Activated naive CD8-positive, alpha-beta T cell treated with anti-CD3 and anti-CD28 coated beads, Interleukin-2, amount 10 ng/mL, durations not matched to agents 7 days and 5 days (primary cell): ENCODE measurements around the gene ATP1A3. TPM values are rescaled to one million over a fixed set of nuclear protein-coding genes. Genes with fewer than 3 reads are reported as not detected.
"Not testable (repeated sequence)": the region's sequence is repeated elsewhere in the genome, so short reads cannot be mapped to it uniquely, and the experiment has no call there.

ENCODE experiments used
- ATAC-seq: fragments of 150-1000 bp; cut with Tn5 transposase; one replicate; pipeline ENCODE4 v1.10.0; 2021; ENCODE audit warnings: low read depth, moderate library complexity
- POLR2A ChIA-PET: fragments of 350-600 bp; sonication (Branson Sonifier 250); formaldehyde crosslinking; loops from one replicate; lab custom pipeline; 2021; ENCODE audit warnings: antibody characterized with exemption; lab: Charles Lee
- DNase-seq: peaks from one replicate; pipeline ENCODE4 v3.0.0; 2021
- H3K27ac Mint-ChIP-seq: one replicate; pipeline ENCODE4 v1.8.0; 2022; ENCODE audit warnings: mild to moderate bottlenecking, mixed read lengths
- H3K27me3 Mint-ChIP-seq: one replicate; pipeline ENCODE4 v1.8.0; 2022; ENCODE audit warnings: mild to moderate bottlenecking, moderate library complexity, mixed read lengths
- H3K36me3 Mint-ChIP-seq: one replicate; pipeline ENCODE4 v1.8.0; 2021; ENCODE audit warnings: mild to moderate bottlenecking, mixed read lengths
- H3K4me1 Mint-ChIP-seq: one replicate; pipeline ENCODE4 v1.8.0; 2021; ENCODE audit warnings: mixed read lengths
- H3K4me3 Mint-ChIP-seq: one replicate; pipeline ENCODE4 v1.8.0; 2022; ENCODE audit warnings: mild to moderate bottlenecking, moderate library complexity, mixed read lengths
- H3K9me3 Mint-ChIP-seq: one replicate; pipeline ENCODE4 v1.8.0; 2021; ENCODE audit warnings: mixed read lengths
- total RNA-seq, 2 experiments: library from RNA; stranded (reverse); gene quantifications; one replicate each; pipeline ENCODE4 v1.2.3, GENCODE V29; 2021

The ATP1A3 gene
- total RNA-seq, 2 experiments from 2014 or later = 4.5 to 7.1 TPM

GRCh38 chr19:42023943-42024260 is 29.9 kb upstream of the ATP1A3 start:
- no peak for ATAC-seq
- H3K27me3 Mint-ChIP-seq = peaks cover 12% of the 10 kb centered on the region
- no peak for DNase-seq
- H3K4me1 Mint-ChIP-seq = peaks cover 6% of the 10 kb centered on the region
- no peaks in the 10 kb centered on the region for H3K36me3 Mint-ChIP-seq
- H3K4me3 Mint-ChIP-seq = no peak overlapping the region
- H3K9me3 Mint-ChIP-seq = no peaks in the 10 kb centered on the region
- no peak overlapping the region for H3K27ac Mint-ChIP-seq
- POLR2A ChIA-PET = no interaction called here

- no peak overlapping the region for H3K27ac Mint-ChIP-seq
- POLR2A ChIA-PET = no interaction called here
Observed at GRCh38 chr19:42023121-42023942, 29.3 kb upstream of the ATP1A3 start.

DNA sequence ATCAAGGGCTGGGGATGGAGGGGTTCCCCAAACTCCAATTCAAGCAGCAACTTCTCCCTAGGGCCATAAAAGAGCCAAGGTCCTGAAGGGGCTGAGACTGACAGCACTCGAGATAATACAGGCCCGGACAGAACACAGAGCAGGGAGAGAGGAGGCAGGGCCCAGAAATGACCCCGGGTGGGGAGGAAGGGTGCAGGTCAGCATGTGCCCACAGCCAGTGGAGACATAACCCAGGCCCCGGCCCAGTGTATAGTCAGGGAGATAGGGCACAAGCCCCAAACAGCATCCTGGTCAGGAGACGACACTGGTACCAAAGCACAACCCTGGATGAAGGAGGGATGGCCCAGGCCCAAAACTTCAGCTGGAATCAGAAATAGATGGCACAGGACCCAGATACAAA is 28.6 kb upstream of the ATP1A3 start:
- no peaks in the 10 kb centered on the region for H3K36me3 Mint-ChIP-seq
- ATAC-seq (no peak), DNase-seq (no peak)
- peaks cover 9% of the 10 kb centered on the region for H3K27me3 Mint-ChIP-seq
- no peak overlapping the region for H3K27ac Mint-ChIP-seq
- no peaks in the 10 kb centered on the region for H3K9me3 Mint-ChIP-seq
- POLR2A ChIA-PET = no interaction called here
- peaks cover 6% of the 10 kb centered on the region for H3K4me1 Mint-ChIP-seq
- no peak overlapping the region for H3K4me3 Mint-ChIP-seq

More at GRCh38 chr19:42023121-42023942, 29.3 kb upstream of the ATP1A3 start:
- Mint-ChIP-seq H3K4me3 (no peak overlapping the region), H3K27me3 (peaks cover 9% of the 10 kb centered on the region), H3K36me3 (no peaks in the 10 kb centered on the region), H3K4me1 (peaks cover 6% of the 10 kb centered on the region), H3K9me3 (no peaks in the 10 kb centered on the region)
- DNase-seq = no peak
- no peak for ATAC-seq

DNA sequence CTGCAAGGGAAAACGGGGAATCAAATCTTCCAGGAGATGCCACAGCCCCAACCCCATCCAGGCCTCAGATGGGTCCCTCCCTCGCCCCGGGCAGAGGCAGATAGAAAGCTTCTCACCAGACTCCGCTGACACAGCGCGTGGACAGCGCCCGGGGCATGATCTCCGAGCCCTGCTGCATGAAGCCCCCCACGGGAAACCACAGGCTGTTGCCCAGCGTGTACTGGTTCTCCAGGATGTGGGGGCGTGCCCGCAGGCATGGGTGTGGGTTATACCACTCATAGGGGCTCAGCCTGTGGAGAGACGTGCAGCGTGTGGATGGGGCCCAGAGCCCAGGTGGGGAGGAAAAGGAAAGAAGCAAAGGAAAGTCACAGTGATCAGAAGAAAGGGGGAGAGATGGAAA is 27.2 kb upstream of the ATP1A3 start:
- H3K4me3 Mint-ChIP-seq = no peak overlapping the region
- no peaks in the 10 kb centered on the region for H3K36me3 Mint-ChIP-seq
- no peak overlapping the region for H3K27ac Mint-ChIP-seq
- no peak for ATAC-seq
- peaks cover 9% of the 10 kb centered on the region for H3K27me3 Mint-ChIP-seq
- H3K9me3 Mint-ChIP-seq = no peaks in the 10 kb centered on the region
- no peak for DNase-seq
- peaks cover 6% of the 10 kb centered on the region for H3K4me1 Mint-ChIP-seq
- POLR2A ChIA-PET = no interaction called here

DNA sequence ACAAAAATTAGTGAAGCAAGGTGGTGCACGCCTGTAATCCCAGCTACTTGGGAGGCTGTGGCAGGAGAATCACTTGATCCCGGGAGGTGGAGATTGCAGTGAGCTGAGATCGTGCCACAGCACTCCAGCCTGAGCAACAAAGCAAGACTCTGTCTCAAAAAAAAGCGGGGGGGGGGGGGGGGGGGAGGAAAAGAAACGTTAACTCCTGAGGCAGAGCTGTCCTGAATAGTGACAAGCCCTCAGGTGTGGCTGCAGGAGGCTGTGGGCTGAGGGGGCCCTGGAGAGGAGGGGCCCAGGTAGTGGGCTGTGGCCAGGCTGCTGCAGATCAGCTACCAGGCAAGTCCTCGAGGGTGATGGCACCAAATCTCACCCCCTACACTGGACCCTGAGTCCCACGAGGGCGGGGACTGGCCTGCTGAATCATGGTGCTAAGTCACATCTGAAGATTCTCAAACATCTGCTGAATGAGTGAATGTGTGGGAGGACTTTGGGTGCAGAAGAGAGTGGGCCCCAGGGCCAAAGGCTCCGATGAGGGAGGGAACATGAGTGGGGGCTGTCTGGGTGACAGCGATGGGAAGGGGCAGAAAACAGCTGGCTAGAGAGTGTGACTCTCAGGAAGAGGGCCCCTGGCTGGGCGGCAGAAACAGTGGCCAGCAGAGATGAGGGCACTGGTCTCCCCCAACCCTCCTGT is 24.6 kb upstream of the ATP1A3 start:
- Mint-ChIP-seq H3K27me3 (peaks cover 9% of the 10 kb centered on the region), H3K27ac (no peak overlapping the region), H3K36me3 (no peaks in the 10 kb centered on the region), H3K9me3 (no peaks in the 10 kb centered on the region), H3K4me1 (peaks cover 6% of the 10 kb centered on the region), H3K4me3 (no peak overlapping the region)
- POLR2A ChIA-PET = no interaction called here
- no peak for DNase-seq
- no peak for ATAC-seq

DNA sequence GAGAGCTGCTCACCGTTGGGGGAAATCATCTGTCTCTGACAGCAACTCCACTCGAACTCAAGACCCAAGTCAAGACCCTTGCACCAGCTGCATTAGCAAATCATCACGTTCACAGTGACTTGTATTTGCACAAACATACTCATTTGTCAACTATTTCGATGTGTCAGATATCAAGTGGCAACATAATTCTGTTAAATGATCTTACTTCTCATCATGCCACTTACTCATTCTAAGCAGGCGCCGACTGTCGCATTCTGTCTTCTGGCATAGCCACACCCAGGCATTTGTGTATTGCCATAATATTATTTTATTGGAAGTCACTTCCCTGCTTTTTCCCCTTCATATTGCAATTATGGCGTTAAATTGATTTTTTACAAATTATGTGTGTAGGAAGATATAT is 23.0 kb upstream of the ATP1A3 start:
- no peak overlapping the region for H3K27ac Mint-ChIP-seq

GRCh38 chr19:42012747-42013146 is 18.7 kb upstream of the ATP1A3 start:
- ATAC-seq, POLR2A ChIA-PET, H3K9me3 Mint-ChIP-seq, H3K27me3 Mint-ChIP-seq, H3K27ac Mint-ChIP-seq, H3K36me3 Mint-ChIP-seq, H3K4me1 Mint-ChIP-seq, H3K4me3 Mint-ChIP-seq, DNase-seq: not testable (repeated sequence)

More for the DNA sequence above, 23.0 kb upstream of the ATP1A3 start:
- no peak overlapping the region for H3K4me3 Mint-ChIP-seq
- H3K27me3 Mint-ChIP-seq = peaks cover 9% of the 10 kb centered on the region
- H3K9me3 Mint-ChIP-seq = no peaks in the 10 kb centered on the region
- no peaks in the 10 kb centered on the region for H3K36me3 Mint-ChIP-seq
- no peak for DNase-seq
- no peak for ATAC-seq
- H3K4me1 Mint-ChIP-seq = peaks cover 6% of the 10 kb centered on the region
- POLR2A ChIA-PET = no interaction called here

DNA sequence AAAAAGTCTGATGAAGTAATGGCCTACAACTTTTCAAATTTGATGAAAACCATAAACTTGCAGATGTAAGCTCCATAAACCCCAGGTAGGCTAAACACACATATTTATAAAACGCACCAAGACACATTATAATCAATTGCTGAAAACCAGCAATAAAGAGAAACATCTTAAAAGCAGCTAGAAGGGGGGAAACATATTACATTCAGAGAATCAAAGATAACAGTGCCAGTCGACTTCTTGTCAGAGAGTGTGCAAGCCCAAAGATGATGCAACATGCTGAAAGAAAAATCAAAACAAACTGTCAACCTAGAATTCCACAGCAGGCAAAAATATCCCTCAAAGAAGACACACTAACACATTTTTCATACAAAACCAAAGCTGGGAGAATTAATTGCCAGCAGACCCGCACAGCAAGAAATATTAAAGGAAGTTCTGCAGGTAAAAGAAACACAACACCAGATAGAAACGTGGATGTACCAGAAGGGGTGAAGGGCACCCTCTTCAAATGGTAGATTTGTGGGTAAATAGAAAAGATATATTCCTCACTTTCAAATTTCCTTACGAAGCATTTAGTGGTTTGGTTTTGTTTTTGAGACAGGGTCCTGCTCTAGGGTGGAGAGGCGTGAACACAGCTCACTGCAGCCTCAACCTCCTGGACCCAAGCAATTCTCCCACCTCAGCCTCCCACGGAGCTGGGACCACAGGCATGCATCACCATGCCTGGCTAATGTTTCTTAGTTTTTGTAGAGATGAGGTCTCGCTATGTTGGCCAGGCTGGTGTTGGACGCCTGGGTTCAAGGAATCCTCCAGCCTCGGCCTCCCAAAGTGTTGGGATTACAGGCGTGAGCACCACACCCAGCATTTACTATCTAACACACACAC is 16.5 kb upstream of the ATP1A3 start:
- no peak for DNase-seq
- ATAC-seq = no peak
- Mint-ChIP-seq H3K4me1 (peaks cover 2% of the 10 kb centered on the region), H3K27me3 (peaks cover 7% of the 10 kb centered on the region), H3K27ac (no peak overlapping the region), H3K9me3 (no peaks in the 10 kb centered on the region), H3K36me3 (no peaks in the 10 kb centered on the region), H3K4me3 (no peak overlapping the region)
- POLR2A ChIA-PET = no interaction called here

GRCh38 chr19:42006569-42006968 is 12.5 kb upstream of the ATP1A3 start:
- no peak overlapping the region for H3K4me3 Mint-ChIP-seq
- H3K9me3 Mint-ChIP-seq = no peaks in the 10 kb centered on the region
- POLR2A ChIA-PET = no interaction called here
- peaks cover 14% of the 10 kb centered on the region for H3K27me3 Mint-ChIP-seq
- DNase-seq (no peak), ATAC-seq (no peak)
- no peaks in the 10 kb centered on the region for H3K36me3 Mint-ChIP-seq
- no peak overlapping the region for H3K27ac Mint-ChIP-seq
- peaks cover 13% of the 10 kb centered on the region for H3K4me1 Mint-ChIP-seq

- Mint-ChIP-seq H3K27me3 (peaks cover 25% of the 10 kb centered on the region), H3K4me3 (no peak overlapping the region), H3K4me1 (peaks cover 13% of the 10 kb centered on the region), H3K27ac (no peak overlapping the region), H3K9me3 (no peaks in the 10 kb centered on the region), H3K36me3 (no peaks in the 10 kb centered on the region)
- POLR2A ChIA-PET = no interaction called here
- DNase-seq = no peak
- ATAC-seq = no peak
Observed at GRCh38 chr19:42005504-42005903, 11.5 kb upstream of the ATP1A3 start.

- no peak overlapping the region for H3K4me3 Mint-ChIP-seq
- DNase-seq = no peak
- POLR2A ChIA-PET = no interaction called here
- peaks cover 16% of the 10 kb centered on the region for H3K4me1 Mint-ChIP-seq
- no peak overlapping the region for H3K27ac Mint-ChIP-seq
- no peaks in the 10 kb centered on the region for H3K36me3 Mint-ChIP-seq
- no peak for ATAC-seq
- peaks cover 39% of the 10 kb centered on the region for H3K27me3 Mint-ChIP-seq
- H3K9me3 Mint-ChIP-seq = no peaks in the 10 kb centered on the region
Observed at GRCh38 chr19:42003506-42004294, 9.7 kb upstream of the ATP1A3 start.

DNA sequence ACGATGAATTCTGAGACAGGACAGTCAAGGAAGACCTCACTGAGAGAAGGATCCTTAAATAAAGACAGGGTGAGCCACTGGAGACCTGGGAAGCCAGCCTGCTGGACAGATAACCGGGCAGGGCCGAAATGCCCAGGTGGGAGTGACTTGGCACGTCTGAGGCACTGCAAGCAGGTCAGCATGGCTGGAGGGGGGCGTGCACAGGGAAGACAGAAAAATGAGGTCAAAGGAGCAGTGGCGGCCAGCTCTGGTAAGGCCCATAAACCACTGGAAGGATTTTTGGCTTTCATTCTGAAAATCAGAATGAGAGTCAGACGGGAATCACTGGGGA is 5.8 kb upstream of the ATP1A3 start:
- POLR2A ChIA-PET = no interaction called here

More for the DNA sequence above, 5.8 kb upstream of the ATP1A3 start:
- DNase-seq (no peak), ATAC-seq (no peak)
- no peaks in the 10 kb centered on the region for H3K9me3 Mint-ChIP-seq
- peaks cover 26% of the 10 kb centered on the region for H3K4me1 Mint-ChIP-seq
- no peak overlapping the region for H3K27ac Mint-ChIP-seq
- H3K4me3 Mint-ChIP-seq = no peak overlapping the region
- peaks cover 60% of the 10 kb centered on the region for H3K27me3 Mint-ChIP-seq
- H3K36me3 Mint-ChIP-seq = no peaks in the 10 kb centered on the region
